GM12892 (cell line): ENCODE data around the gene SULT1C2.

Experiments used
- DNase-seq: peaks from one replicate; pipeline ENCODE4 v3.0.0; 2011; ENCODE audit not compliant: insufficient read length
- FAIRE-seq: peaks from 2 replicates; lab custom pipeline; 2011; peaks lifted over from hg19 to GRCh38; lab: Jason Lieb, UNC
- POLR2A ChIP-seq: IDR thresholded peaks from 2 replicates; pipeline ENCODE4 v1.6.1; 2011; ENCODE audit warnings: low read depth, low read length, control low read depth
- POLR2AphosphoS5 ChIP-seq: IDR thresholded peaks from 2 replicates; pipeline ENCODE4 v1.6.1; 2011; ENCODE audit warnings: low read depth, low read length, control low read depth
- TAF1 ChIP-seq: IDR thresholded peaks from 2 replicates; pipeline ENCODE4 v1.6.1; 2011; ENCODE audit warnings: low read depth, mild to moderate bottlenecking, control low read depth, low read length, borderline replicate concordance

The SULT1C2 gene

GRCh38 chr2:108304975-108305374, 16.3 kb downstream of the SULT1C2 start:
- peak; percentile 53 for FAIRE-seq
- no peak for DNase-seq

GRCh38 chr2:108305901-108306300, 17.2 kb downstream of the SULT1C2 start:
- FAIRE-seq, result no peak
- no peak for TF ChIP-seq POLR2AphosphoS5

More at GRCh38 chr2:108304975-108305374, 16.3 kb downstream of the SULT1C2 start:
- no peak for TF ChIP-seq POLR2A
- no peak for TF ChIP-seq POLR2AphosphoS5
- no peak for TF ChIP-seq TAF1

GRCh38 chr2:108309903-108310302, 21.2 kb downstream of the SULT1C2 start:
- TF ChIP-seq POLR2AphosphoS5, result no peak
- no peak for TF ChIP-seq POLR2A
- TF ChIP-seq TAF1, result no peak
- no peak for FAIRE-seq
- DNase-seq, result no peak

More at GRCh38 chr2:108305901-108306300, 17.2 kb downstream of the SULT1C2 start:
- DNase-seq, result no peak

GRCh38 chr2:108314586-108315296, 26.0 kb downstream of the SULT1C2 start:
- FAIRE-seq (no peak), DNase-seq (no peak)
- no peak for TF ChIP-seq POLR2A
- no peak for TF ChIP-seq POLR2AphosphoS5
- TF ChIP-seq TAF1, result no peak

- DNase-seq, result no peak
- TF ChIP-seq POLR2AphosphoS5, result no peak
- no peak for TF ChIP-seq POLR2A
- TF ChIP-seq TAF1, result no peak
- FAIRE-seq, result no peak
Observed at GRCh38 chr2:108315444-108315934, 26.8 kb downstream of the SULT1C2 start.

- TF ChIP-seq TAF1 (no peak), POLR2A (no peak), POLR2AphosphoS5 (no peak)
- DNase-seq, result no peak
- FAIRE-seq, result no peak
Observed at GRCh38 chr2:108316033-108316432, 27.3 kb downstream of the SULT1C2 start.

GRCh38 chr2:108316461-108317258, 28.0 kb downstream of the SULT1C2 start:
- FAIRE-seq (no peak), DNase-seq (no peak)
- no peak for TF ChIP-seq POLR2AphosphoS5
- TF ChIP-seq POLR2A, result no peak
- TF ChIP-seq TAF1, result no peak

- DNase-seq, result no peak
- FAIRE-seq, result no peak
- TF ChIP-seq POLR2AphosphoS5 (no peak), POLR2A (no peak), TAF1 (no peak)
Observed at GRCh38 chr2:108320326-108320922, 31.7 kb downstream of the SULT1C2 start.

GRCh38 chr2:108323619-108324018, 34.9 kb downstream of the SULT1C2 start:
- TF ChIP-seq POLR2A, result no peak
- FAIRE-seq (no peak), DNase-seq (no peak)

- TF ChIP-seq POLR2A, result no peak
- no peak for TF ChIP-seq TAF1
- TF ChIP-seq POLR2AphosphoS5, result no peak
- FAIRE-seq (no peak), DNase-seq (no peak)
Observed at GRCh38 chr2:108324531-108325255, 36.0 kb downstream of the SULT1C2 start.

GRCh38 chr2:108325756-108326155, 37.1 kb downstream of the SULT1C2 start:
- DNase-seq (no peak), FAIRE-seq (no peak)

More at GRCh38 chr2:108325756-108326155, 37.1 kb downstream of the SULT1C2 start:
- TF ChIP-seq POLR2A, result no peak
- TF ChIP-seq POLR2AphosphoS5, result no peak
- TF ChIP-seq TAF1, result no peak
